22Rv1 (cell line): ENCODE measurements around the gene DNAI2.

Experiments
- CTCF ChIP-seq: fragments of 450-650 bp; IDR thresholded peaks from 2 replicates; pipeline ENCODE4 v1.5.1; 2017; ENCODE audit warnings: mild to moderate bottlenecking
- ZFX ChIP-seq: fragments of 450-650 bp; IDR thresholded peaks from 2 replicates; pipeline ENCODE4 v1.6.1; 2017; ENCODE audit warnings: antibody characterized with exemption, borderline replicate concordance

- TF ChIP-seq CTCF (no peak), ZFX (no peak)
These were observed 18.5 kb downstream of the DNAI2 start for GRCh38 chr17:74292495-74292894.
